Heart right ventricle (tissue), 16 donors: Measurements from ENCODE around the gene SLC38A3. TPM values are rescaled to one million over a fixed set of nuclear protein-coding genes. Genes with fewer than 3 reads are reported as not detected.

Source experiments
- ATAC-seq, 8 donors: fragments of 200-7000 bp; cut with Tn5 transposase; one replicate each; pipeline ENCODE4 v1.9.1; 2020; ENCODE audit warnings: mild to moderate bottlenecking in 8 of 8, moderate library complexity in 8 of 8, moderate number of reproducible peaks in 1 of 8
- DNase-seq, 2 donors: peaks; one replicate each; pipeline ENCODE4 v3.0.0-alpha.2; 2020
- H3K27ac ChIP-seq, 10 donors: fragments of 200-600 bp; sonication (generic) in 2 of 10; one replicate each; pipeline versions ENCODE4 v1.5.0 to v1.8.0; 2020 to 2022; ENCODE audit warnings: mild to moderate bottlenecking in 3 of 10
- H3K27me3 ChIP-seq, 7 donors: fragments of 200-600 bp; one replicate each; pipeline ENCODE4 v1.8.0; 2021 to 2022; ENCODE audit warnings: mild to moderate bottlenecking in 2 of 7
- H3K36me3 ChIP-seq, 9 donors: fragments of 200-600 bp; sonication (generic) in 1 of 9; one replicate each; pipeline versions ENCODE4 v1.5.0 to v1.8.0; 2020 to 2022; ENCODE audit warnings: mild to moderate bottlenecking in 2 of 9
- H3K4me1 ChIP-seq, 9 donors: fragments of 200-600 bp; sonication (generic) in 1 of 9; one replicate each; pipeline versions ENCODE4 v1.5.0 to v1.8.0; 2020 to 2022; ENCODE audit warnings: mild to moderate bottlenecking in 4 of 9
- H3K4me3 ChIP-seq, 10 donors: fragments of 200-600 bp; sonication (generic) in 2 of 10; one replicate each; pipeline versions ENCODE4 v1.5.0 to v1.8.0; 2020 to 2022; ENCODE audit warnings: mild to moderate bottlenecking in 7 of 10, moderate library complexity in 2 of 10
- H3K9me3 ChIP-seq, 11 donors: fragments of 200-600 bp in 10 of 11; sonication (generic) in 2 of 11; one replicate each; pipeline versions ENCODE4 v1.5.0 to v1.8.0; 2013 to 2022; ENCODE audit warnings: mild to moderate bottlenecking in 2 of 11, control low read depth in 1 of 11, moderate library complexity in 1 of 11
- WGBS, 2 donors: extraction: QIAGEN DNeasy Blood & Tissue Kit; methylation state at CpG; one replicate each; pipeline ENCODE4 v1.1.7; 2013; ENCODE audit warnings: inconsistent platforms in 1 of 2; 5-methylcytosine and 5-hydroxymethylcytosine counted together
- intact Hi-C, 10 donors: fragments of 100-400 bp; cut with DNase I; formaldehyde crosslinking; loops; one replicate each; pipeline versions ENCODE4 v1.11.1 to v1.14.2; 2022
- polyA plus RNA-seq, 2 donors: library from polyadenylated mRNA; stranded (reverse); fragments of 200-250 nt; gene quantifications; one replicate each; pipeline ENCODE4 v1.2.3, GENCODE V29; 2013
- total RNA-seq, 10 donors: library from RNA; stranded (reverse); fragmentation: NEBNext Ultra II Directional in 3 of 10; extraction: Animal tissue kit (Norgen Biotek cat#: 25700) in 3 of 10; gene quantifications; one replicate each; pipeline versions ENCODE4 v1.2.1 to v1.2.4, GENCODE V29; 2021 to 2023
- TF ChIP-seq, protein P1 (sequence below), 9 donors: fragments of 200-600 bp; sonication (generic) in 2 of 9; IDR thresholded peaks; one replicate each; pipeline versions ENCODE4 v1.5.0 to v1.8.0; 2021 to 2022; ENCODE audit warnings: antibody characterized with exemption in 9 of 9, mild to moderate bottlenecking in 5 of 9, moderate library complexity in 1 of 9
- donor health status: Arrhythmogenic right ventricular cardiomyopathy.
- donor health status: ischemic (EF 13 %, LVEDD 7.1; RV severe dilation, severe dysfunction).
- donor health status: healthy with polysubstance abuse.
- donor health status: DM: no; HTN: yes; CAD: no.
- donor health status: DM: no; HTN: no; CAD: no.
- donor health status: ischemic (EF 25% LVEDD 6.9; RV normal size, moderate dysfunction).
- donor health status: ischemic (EF 25% LVEDD 5.7; RV mildly dilated, moderate dysfunction).
- donor health status: healthy.
- donor health status: DM: yes; HTN: yes; CAD: no.
- donor health status: Ischemic cardiomyopathy.
- donor health status: ischemic (EF 35%, LVEDD 5.7; RV mildly dilated, moderate dysfunction).
- donor health status: nonischemic (EF 11% LVEDD 7.7; RV severe dilation, severe dysfunction).
- donor health status: DM: yes; HTN: yes; CAD: no.
- donor health status: PGD.
- donor health status: ischemic (EF 29% LVEDD 5.4; RV normal size, mild dysfunction).
- donor health status: nonischemic (EF 23%, LVEDD 6.1; RV moderate dilation, normal function).

SLC38A3 gene
- total and polyA plus RNA-seq, 12 donors: 1.4 to 16.4 (median 11.2) TPM

GRCh38 chr3:50230104-50230793 lies 25.2 kb downstream of the SLC38A3 start:
- DNase-seq (no peak), ATAC-seq (no peak)
- intact Hi-C loops: no loop called here
- no peak overlapping the region for H3K4me3 ChIP-seq
- peaks cover 8 to 66% (median 28%) of the 10 kb centered on the region in 9 donors for H3K4me1 ChIP-seq
- 86% methylated on average over 8 of the region's 8 CpGs for WGBS, 2 donors
- peak overlapping the region in 3 of 10 donors; percentile 0 to 85 (median 21) for H3K27ac ChIP-seq
- H3K9me3 ChIP-seq: no peaks in the 10 kb centered on the region
- TF ChIP-seq, protein P1, sequence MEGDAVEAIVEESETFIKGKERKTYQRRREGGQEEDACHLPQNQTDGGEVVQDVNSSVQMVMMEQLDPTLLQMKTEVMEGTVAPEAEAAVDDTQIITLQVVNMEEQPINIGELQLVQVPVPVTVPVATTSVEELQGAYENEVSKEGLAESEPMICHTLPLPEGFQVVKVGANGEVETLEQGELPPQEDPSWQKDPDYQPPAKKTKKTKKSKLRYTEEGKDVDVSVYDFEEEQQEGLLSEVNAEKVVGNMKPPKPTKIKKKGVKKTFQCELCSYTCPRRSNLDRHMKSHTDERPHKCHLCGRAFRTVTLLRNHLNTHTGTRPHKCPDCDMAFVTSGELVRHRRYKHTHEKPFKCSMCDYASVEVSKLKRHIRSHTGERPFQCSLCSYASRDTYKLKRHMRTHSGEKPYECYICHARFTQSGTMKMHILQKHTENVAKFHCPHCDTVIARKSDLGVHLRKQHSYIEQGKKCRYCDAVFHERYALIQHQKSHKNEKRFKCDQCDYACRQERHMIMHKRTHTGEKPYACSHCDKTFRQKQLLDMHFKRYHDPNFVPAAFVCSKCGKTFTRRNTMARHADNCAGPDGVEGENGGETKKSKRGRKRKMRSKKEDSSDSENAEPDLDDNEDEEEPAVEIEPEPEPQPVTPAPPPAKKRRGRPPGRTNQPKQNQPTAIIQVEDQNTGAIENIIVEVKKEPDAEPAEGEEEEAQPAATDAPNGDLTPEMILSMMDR (IDR thresholded peaks at IDR 0.05): no peak
- no peaks in the 10 kb centered on the region for H3K36me3 ChIP-seq
- no peaks in the 10 kb centered on the region for H3K27me3 ChIP-seq

DNA sequence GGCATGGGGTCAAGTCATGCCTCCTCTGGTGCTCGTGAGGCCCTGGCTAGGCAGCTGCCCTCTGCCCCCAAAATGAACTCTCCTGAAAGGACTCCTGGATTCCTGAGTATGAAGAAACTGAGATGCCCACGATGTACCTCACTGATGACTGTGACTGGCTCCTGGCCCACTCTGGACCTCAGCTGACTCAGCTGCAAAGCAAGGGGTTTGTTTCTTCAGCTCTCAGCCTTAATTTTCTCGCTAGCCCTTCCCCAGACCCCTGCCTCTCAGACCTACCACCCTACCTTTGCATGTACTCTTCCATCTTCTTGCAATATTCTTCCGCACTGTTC lies 25.7 kb downstream of the SLC38A3 start:
- Histone ChIP-seq H3K4me1 (peaks cover 8 to 70% (median 29%) of the 10 kb centered on the region in 9 donors), H3K9me3 (no peaks in the 10 kb centered on the region), H3K36me3 (no peaks in the 10 kb centered on the region), H3K27ac (peak overlapping the region in 2 of 10 donors; percentile 0 to 85), H3K27me3 (no peaks in the 10 kb centered on the region), H3K4me3 (no peak overlapping the region)
- no peak for ATAC-seq
- intact Hi-C loops: no loop called here
- DNase-seq: no peak
- TF ChIP-seq, protein P1 (IDR thresholded peaks at IDR 0.05): no peak
- WGBS, 2 donors: 91 to 92% methylated on average over 4 of the region's 4 CpGs

DNA sequence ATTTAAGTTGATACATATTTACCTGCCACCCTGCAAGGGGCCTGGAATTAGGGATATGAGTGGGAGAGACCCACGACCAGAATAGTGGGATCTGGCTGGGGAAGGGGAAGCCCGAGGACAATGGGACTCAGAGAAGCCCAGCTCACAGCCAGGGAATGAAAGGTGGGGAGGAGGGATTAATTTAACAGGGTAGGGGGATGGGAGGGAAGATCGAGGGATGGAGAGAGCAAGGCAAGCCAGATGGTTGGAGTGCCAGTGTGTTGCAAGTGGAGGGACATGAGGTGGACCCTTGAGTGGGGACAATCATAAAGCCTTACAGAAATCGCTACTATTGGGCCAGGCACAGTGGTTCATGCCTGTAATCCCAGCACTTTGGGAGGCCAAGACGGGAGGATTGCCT lies 26.5 kb downstream of the SLC38A3 start:
- no peak overlapping the region for H3K27ac ChIP-seq
- DNase-seq (no peak), ATAC-seq (no peak)
- H3K9me3 ChIP-seq: no peaks in the 10 kb centered on the region
- intact Hi-C loops: no loop called here
- H3K27me3 ChIP-seq: no peaks in the 10 kb centered on the region
- WGBS, 2 donors: 81 to 88% methylated on average over 5 of the region's 5 CpGs
- H3K36me3 ChIP-seq: no peaks in the 10 kb centered on the region
- H3K4me1 ChIP-seq: peaks cover 8 to 62% (median 24%) of the 10 kb centered on the region in 9 donors
- no peak overlapping the region for H3K4me3 ChIP-seq
- TF ChIP-seq, protein P1 (IDR thresholded peaks at IDR 0.05): no peak

DNA sequence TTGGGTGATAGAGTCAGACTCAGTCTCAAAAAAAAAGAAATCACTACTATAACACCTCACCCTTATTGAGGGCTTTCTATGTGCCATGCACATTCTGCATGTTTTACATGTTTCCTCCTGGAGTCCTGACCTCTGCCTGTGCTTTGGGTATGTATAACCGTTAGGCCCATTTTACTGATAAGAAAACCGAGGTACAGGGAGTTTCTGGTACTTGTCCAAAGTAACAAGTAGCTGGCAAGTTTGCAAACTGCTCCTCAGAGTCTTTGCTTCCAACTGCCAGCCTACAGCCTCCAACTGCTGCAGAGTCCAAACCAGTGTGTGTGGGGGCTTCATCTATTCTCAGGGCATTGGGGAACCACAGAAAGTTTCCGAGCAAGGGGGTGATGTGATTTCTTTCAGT lies 27.2 kb downstream of the SLC38A3 start:
- Histone ChIP-seq H3K36me3 (no peaks in the 10 kb centered on the region), H3K4me3 (no peak overlapping the region), H3K9me3 (no peaks in the 10 kb centered on the region), H3K27me3 (no peaks in the 10 kb centered on the region), H3K27ac (no peak overlapping the region), H3K4me1 (peaks cover 4 to 56% (median 19%) of the 10 kb centered on the region in 9 donors)
- TF ChIP-seq, protein P1 (IDR thresholded peaks at IDR 0.05): no peak
- 72 to 74% methylated on average over 3 of the region's 3 CpGs for WGBS, 2 donors
- no peak for DNase-seq
- intact Hi-C loops: no loop called here
- ATAC-seq: no peak
